Kidney (tissue), 14 donors: ENCODE data around the gene CCDC141. TPM values are rescaled to one million over a fixed set of nuclear protein-coding genes. Genes with fewer than 3 reads are reported as not detected.

ENCODE experiments used
- DNase-seq, 5 donors: peaks; one replicate each; pipeline ENCODE4 v3.0.0-alpha.2; 2013 to 2020
- FAIRE-seq: peaks from 2 replicates; lab custom pipeline; 2012; peaks lifted over from hg19 to GRCh38; lab: Jason Lieb, UNC
- H3K27ac ChIP-seq, 2 donors: one replicate each; pipeline ENCODE4 v1.7.0; 2013; ENCODE audit warnings: low read depth in 2 of 2, low read length in 2 of 2, inconsistent platforms in 1 of 2
- H3K27me3 ChIP-seq: one replicate; pipeline ENCODE4 v1.7.1; 2013; ENCODE audit warnings: low read length, inconsistent platforms; ENCODE audit not compliant: control insufficient read depth, insufficient read depth
- H3K36me3 ChIP-seq, 3 donors: one replicate each; pipeline versions ENCODE4 v1.7.0 to v1.7.1; 2013; ENCODE audit warnings: low read length in 3 of 3, control low read depth in 1 of 3, inconsistent platforms in 1 of 3; ENCODE audit not compliant: insufficient read depth in 3 of 3, control insufficient read depth in 2 of 3
- H3K4me1 ChIP-seq, 3 donors: one replicate each; pipeline versions ENCODE4 v1.7.0 to v1.7.1; 2013; ENCODE audit warnings: low read length in 3 of 3, inconsistent platforms in 1 of 3, low read depth in 1 of 3; ENCODE audit not compliant: control insufficient read depth in 2 of 3, insufficient read depth in 2 of 3
- H3K4me3 ChIP-seq, 3 donors: one replicate each; pipeline versions ENCODE4 v1.7.0 to v1.8.1; 2013; ENCODE audit warnings: low read length in 3 of 3, control low read depth in 1 of 3, inconsistent platforms in 1 of 3
- H3K9ac ChIP-seq, 3 donors: one replicate each; pipeline versions ENCODE4 v1.7.0 to v1.7.1; 2013; ENCODE audit warnings: low read length in 3 of 3, control low read depth in 1 of 3, inconsistent platforms in 1 of 3
- H3K9me3 ChIP-seq, 3 donors: one replicate each; pipeline versions ENCODE4 v1.7.0 to v1.7.1; 2013; ENCODE audit warnings: low read length in 3 of 3, control low read depth in 1 of 3, inconsistent platforms in 1 of 3; ENCODE audit not compliant: control insufficient read depth in 2 of 3, insufficient read depth in 1 of 3
- intact Hi-C: fragments of 100-400 bp; cut with DNase I; formaldehyde crosslinking; loops from one replicate; pipeline ENCODE4 v1.11.1; 2022
- polyA plus RNA-seq: library from polyadenylated mRNA; stranded (reverse); fragments of 350-450 nt; fragmentation: Illumina TruSeq; extraction: RNeasy Lipid Tissue Mini Kit (QIAGEN cat#74804); gene quantifications from one replicate; pipeline ENCODE4 v1.2.3, GENCODE V29; 2014; ENCODE audit warnings: low read depth, low replicate concordance; ENCODE audit not compliant: insufficient read depth
- total RNA-seq: library from RNA; stranded (reverse); fragmentation: NEBNext Ultra II Directional; extraction: Animal tissue kit (Norgen Biotek cat#: 25700); gene quantifications from one replicate; pipeline ENCODE4 v1.2.1, GENCODE V29; 2021
- TF ChIP-seq, protein P1 (sequence below): IDR thresholded peaks from 3 replicates; pipeline ENCODE4 v1.5.1; 2012; ENCODE audit warnings: mild to moderate bottlenecking, moderate library complexity, borderline replicate concordance; ENCODE audit not compliant: insufficient read depth; ENCODE audit errors: extremely low read depth
- donor health status: control.
- donor health status: control.
- donor health status: control.
- donor health status: control.
- donor health status: control.
- donor health status: DM: yes; HTN: yes; CAD: no.
- donor health status: Normal renal cell carcinoma (clear cell type).

Gene CCDC141
- total and polyA plus RNA-seq, 2 donors from 2014 or later: 3.0 TPM; not detected in 1

- Histone ChIP-seq H3K4me1 (no peaks in the 10 kb centered on the region), H3K9me3 (no peaks in the 10 kb centered on the region), H3K27me3 (no peaks in the 10 kb centered on the region), H3K4me3 (no peak overlapping the region), H3K36me3 (no peaks in the 10 kb centered on the region), H3K9ac (no peak overlapping the region), H3K27ac (no peak overlapping the region)
- TF ChIP-seq, protein P1, sequence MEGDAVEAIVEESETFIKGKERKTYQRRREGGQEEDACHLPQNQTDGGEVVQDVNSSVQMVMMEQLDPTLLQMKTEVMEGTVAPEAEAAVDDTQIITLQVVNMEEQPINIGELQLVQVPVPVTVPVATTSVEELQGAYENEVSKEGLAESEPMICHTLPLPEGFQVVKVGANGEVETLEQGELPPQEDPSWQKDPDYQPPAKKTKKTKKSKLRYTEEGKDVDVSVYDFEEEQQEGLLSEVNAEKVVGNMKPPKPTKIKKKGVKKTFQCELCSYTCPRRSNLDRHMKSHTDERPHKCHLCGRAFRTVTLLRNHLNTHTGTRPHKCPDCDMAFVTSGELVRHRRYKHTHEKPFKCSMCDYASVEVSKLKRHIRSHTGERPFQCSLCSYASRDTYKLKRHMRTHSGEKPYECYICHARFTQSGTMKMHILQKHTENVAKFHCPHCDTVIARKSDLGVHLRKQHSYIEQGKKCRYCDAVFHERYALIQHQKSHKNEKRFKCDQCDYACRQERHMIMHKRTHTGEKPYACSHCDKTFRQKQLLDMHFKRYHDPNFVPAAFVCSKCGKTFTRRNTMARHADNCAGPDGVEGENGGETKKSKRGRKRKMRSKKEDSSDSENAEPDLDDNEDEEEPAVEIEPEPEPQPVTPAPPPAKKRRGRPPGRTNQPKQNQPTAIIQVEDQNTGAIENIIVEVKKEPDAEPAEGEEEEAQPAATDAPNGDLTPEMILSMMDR: no peak
- FAIRE-seq (no peak), DNase-seq (no peak)
- intact Hi-C loops: no loop called here
Observed at GRCh38 chr2:178895872-178896271, 154.1 kb downstream of the CCDC141 start.

- Histone ChIP-seq H3K9me3 (no peaks in the 10 kb centered on the region), H3K36me3 (no peaks in the 10 kb centered on the region), H3K27ac (no peak overlapping the region), H3K4me1 (no peaks in the 10 kb centered on the region), H3K9ac (no peak overlapping the region), H3K4me3 (no peak overlapping the region), H3K27me3 (no peaks in the 10 kb centered on the region)
- DNase-seq: no peak
- TF ChIP-seq, protein P1: no peak
- FAIRE-seq: no peak
- intact Hi-C loops: no loop called here
Observed at GRCh38 chr2:178895171-178895570, 154.8 kb downstream of the CCDC141 start.

DNA sequence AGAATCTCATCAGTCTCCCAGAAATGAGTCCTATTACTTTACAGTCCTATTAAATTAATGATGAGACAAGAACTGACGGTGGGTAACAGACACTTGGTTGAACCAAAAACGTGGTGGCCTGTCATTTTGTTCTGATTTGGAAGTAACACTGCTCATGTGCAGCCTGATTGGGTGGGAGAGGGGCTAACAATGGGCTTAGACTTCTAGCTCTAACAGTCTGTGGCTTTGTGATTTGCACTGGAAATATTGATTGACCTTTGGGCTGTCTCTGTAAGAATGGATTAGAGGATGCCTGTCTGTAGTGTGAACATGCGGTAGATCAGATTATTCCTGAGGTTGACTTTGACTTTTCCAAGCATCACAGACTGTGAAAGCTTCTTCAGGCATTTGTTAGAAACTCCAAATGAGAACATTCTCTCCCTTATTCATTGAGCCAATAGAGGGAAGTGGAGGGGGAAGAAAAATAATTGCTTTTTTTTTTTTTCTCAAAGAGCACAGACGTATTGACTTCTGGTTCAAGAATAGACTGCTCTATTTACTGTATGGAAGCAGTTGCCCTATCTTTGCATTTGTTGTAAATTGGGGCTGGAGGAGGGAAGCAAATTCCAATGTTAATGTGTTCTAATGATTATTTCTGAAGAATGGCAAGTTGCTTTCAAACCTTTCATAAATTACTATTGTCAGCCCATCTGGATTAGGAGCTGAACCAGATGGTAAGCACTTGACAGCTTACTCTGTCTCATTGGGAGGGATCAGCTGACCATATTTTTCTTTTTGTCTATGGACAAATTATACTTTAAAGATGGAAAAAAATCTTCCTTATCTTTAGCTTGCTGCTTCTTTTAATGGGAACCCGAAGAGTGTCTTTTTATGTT lies 156.9 kb downstream of the CCDC141 start:
- Histone ChIP-seq H3K27me3 (no peaks in the 10 kb centered on the region), H3K9ac (no peak overlapping the region), H3K27ac (no peak overlapping the region), H3K36me3 (no peaks in the 10 kb centered on the region), H3K4me3 (no peak overlapping the region), H3K9me3 (no peaks in the 10 kb centered on the region), H3K4me1 (no peaks in the 10 kb centered on the region)
- no peak for FAIRE-seq
- TF ChIP-seq, protein P1: no peak
- intact Hi-C loops: no loop called here
- no peak for DNase-seq
